Esophagus squamous epithelium (tissue), 4 donors: Measurements from ENCODE around the gene TWIST2.

ENCODE experiments used
- CTCF ChIP-seq, 6 experiments: fragments of 450-650 bp in 4 of 6; fragments of 200-600 bp in 2 of 6; sonication (generic) in 2 of 6; IDR thresholded peaks; one replicate each; pipeline ENCODE4 v1.5.1; 2016 to 2019; ENCODE audit warnings: antibody characterized with exemption in 6 of 6, mild to moderate bottlenecking in 4 of 6, moderate library complexity in 4 of 6
- POLR2A ChIP-seq, 4 donors: fragments of 450-650 bp; IDR thresholded peaks; one replicate each; pipeline ENCODE4 v1.6.1; 2017; ENCODE audit warnings: antibody characterized with exemption in 4 of 4, mild to moderate bottlenecking in 4 of 4, moderate library complexity in 3 of 4

GRCh38 chr2:238861013-238861730 is 13.3 kb downstream of the TWIST2 start:
- TF ChIP-seq POLR2A (IDR thresholded peaks at IDR 0.05) (no peak), CTCF (IDR thresholded peaks at IDR 0.05) (no peak)
